Amniotic epithelial cell (primary cell): Measurements from ENCODE around the gene COL23A1.

ENCODE experiments used
- DNase-seq: peaks from one replicate; pipeline ENCODE4 v3.0.0-alpha.2; 2010; ENCODE audit warnings: low read depth

COL23A1 gene

DNA sequence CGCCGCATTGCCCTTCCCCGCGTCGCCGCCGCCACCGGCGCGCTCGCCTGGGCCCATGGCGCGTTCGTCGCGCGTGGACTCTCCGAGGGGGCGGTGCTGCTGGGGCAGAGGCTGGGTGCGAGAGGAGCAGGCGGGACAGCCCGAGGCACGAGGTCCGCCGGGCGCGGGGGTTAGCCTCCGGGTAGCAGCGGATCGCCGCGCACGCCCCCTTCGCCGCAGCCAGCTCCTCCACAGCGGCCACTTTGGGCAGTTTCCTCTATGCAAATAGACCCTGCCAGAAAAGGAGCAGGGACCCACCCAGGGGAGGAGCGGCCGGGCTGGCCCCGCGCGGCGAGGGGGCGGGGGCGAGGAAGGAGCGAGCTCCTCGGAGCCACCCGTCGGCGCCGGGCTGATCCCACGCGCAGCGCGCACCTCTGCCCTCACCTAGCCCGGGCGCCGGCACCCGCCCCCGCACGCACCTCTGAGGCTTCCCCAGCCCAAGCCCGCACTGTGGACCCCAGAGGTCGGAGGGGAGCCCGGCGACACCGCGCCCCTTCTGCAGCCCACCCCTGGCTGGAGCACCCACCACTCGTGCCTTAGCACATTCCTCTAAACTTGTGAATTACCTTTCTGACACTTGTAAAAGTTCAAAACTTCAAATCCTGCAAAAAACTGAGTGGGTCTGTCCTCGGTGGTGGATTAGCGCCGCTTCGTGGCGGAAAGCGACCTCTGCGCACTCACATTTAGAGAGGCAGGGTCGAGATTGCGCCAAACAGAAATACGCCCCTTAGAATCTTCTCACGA is at the start of gene COL23A1:
Gene COL23A1, minus strand, starts transcription at position 253 of the 783 bp plus-strand sequence.
- DNase-seq: peak; percentile 30

DNA sequence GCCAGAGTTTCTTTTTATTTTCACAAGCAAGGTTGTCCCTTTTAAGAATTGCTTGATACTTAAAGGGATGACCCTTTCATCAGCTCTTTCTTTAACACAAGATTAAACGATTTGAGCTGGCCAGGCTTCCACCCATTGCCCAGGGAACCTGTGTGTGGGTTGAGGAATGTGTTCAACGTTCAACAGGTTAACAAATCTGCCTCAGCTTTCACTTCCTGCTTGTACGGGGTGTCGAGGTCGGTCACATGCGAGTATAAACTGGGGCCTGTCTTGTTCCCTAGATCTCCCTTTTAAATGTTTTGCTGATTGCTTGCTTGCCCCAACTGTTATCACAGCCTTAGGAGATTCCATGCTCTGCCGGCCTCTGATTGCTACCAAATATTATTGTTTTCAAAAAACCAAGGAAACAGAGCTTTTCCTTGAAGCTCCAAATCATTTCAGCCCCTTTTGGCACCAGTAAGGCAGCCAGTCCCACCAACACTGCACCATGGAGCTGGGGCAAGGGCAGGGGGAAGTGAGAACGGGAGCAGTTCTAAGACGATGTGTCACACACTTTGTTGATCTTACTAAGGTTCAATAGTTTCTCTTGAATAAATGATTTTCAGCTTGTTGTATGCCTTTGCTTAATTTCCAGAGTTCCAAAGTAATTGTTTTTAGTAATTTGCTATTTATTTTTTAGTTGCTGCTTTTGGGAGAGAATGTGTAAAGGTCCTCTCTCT is 47.3 kb upstream of the COL23A1 start:
- no peak for DNase-seq

DNA sequence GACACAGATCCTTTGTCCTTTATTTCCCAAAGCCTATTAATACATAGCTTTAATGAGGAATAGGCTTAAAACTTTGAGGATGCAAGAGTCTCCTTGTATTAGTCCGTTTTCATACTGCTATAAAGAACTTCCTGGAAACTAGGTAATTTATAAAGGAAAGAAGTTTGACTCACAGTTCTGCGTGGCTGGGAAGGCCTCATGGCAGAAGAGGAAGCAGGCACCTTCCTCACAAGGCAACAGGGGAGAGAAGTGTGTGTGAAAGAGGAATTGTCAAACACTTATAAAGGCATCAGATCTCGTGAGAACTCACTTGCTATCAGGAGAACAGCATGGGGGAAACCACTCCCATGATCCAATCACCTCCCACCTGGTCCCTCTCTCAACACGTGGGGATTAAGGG is 42.1 kb upstream of the COL23A1 start:
- no peak for DNase-seq

DNA sequence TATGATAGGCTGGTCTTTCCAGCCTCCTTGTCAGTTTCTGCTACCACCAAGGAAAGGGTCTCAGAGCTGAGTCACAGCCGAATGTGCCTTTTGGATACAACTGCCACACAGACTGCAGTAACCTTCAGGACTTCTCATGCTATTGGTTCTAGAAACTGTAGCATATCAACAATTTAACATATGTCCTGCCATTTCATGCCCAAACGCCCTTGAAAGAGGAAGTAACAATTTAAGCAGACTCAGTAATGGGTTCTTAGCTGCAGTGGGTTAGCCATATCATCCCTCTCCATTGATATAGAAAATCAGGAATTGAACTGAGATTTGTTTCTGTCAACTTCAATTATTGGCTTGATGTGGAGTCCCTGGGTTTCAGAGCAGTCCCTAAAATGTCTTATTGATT is 40.8 kb upstream of the COL23A1 start:
- DNase-seq: no peak

DNA sequence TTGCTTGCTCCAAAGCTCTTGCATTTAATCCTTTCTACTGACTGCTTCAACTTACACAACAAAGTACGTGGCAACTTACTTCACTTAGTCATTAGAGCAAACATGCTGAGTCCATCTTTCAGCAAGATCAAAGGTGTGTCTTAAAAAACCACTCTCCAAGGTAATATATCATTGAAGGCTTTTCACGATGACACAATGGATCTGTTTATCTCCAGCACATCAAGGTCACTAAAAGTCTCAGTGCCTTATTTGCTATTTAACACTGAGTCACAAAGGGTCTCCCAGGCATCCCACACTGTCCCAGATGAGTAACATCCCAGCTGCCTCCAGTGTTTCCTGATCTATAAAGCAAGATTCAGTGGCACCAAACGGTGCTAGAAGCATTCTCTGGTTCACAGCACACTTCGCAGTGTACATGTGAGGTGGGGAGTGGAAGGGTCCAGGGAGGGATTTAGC is 40.3 kb upstream of the COL23A1 start:
- DNase-seq: peak; percentile 53

DNA sequence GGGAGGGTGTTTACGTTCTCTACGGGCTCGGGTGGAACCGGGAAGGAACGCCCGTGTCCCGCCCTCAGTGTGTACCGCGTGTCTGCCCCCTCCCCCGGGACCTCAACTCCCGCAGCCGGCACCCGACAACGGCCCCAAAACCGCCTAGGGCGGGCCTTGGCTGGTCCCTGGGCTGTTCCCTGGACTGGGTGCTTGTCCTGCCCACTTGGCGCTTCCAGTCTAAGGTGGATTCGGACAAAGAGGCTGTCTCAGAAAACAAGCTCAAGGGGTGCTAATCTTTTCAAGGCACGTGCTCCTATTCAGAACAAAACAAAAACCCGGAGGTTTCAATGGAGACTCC is 37.0 kb upstream of the COL23A1 start:
- no peak for DNase-seq

DNA sequence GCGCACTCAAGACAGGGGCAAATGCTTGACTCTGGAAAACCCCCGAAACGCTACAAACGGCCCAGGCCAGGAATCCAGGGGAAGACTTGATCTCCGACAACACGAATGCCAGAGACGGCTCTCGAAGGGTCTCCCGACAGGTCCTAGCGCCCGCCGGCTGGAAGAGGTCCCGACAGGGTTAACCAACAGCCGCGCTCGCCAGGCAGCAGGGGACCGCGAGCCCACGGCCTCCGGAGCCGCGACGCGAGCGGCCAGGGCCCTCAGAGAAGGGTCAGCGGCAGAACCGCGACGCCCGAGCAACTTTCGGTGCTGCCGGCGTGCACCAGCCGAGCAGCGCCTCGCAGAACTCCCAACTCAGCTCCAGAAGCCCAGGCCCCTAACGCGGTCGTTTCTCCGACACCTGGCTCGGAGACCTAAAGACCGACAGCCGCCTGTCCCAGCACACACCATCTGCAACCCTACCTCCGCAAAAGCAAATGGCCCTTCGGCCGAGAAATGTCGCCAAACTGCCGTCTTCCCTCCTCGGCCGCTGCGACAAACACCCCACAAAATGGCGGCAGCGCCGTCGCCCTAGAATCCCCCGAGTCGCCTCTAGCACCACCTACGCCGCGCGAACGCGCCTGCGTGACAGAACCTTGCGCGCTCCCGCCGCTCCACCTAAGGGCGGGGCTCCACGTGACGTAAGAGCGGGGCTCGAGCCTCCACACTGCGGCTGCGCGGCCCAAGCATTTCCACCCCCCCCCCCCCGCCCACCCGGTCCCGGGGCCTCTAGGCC is 36.5 kb upstream of the COL23A1 start, which contains the start of gene CLK4:
Gene CLK4, minus strand, starts transcription at position 567 of the 775 bp plus-strand sequence. CDS start 3,634 bp downstream, outside the sequence.
- peak; percentile 89 for DNase-seq

DNA sequence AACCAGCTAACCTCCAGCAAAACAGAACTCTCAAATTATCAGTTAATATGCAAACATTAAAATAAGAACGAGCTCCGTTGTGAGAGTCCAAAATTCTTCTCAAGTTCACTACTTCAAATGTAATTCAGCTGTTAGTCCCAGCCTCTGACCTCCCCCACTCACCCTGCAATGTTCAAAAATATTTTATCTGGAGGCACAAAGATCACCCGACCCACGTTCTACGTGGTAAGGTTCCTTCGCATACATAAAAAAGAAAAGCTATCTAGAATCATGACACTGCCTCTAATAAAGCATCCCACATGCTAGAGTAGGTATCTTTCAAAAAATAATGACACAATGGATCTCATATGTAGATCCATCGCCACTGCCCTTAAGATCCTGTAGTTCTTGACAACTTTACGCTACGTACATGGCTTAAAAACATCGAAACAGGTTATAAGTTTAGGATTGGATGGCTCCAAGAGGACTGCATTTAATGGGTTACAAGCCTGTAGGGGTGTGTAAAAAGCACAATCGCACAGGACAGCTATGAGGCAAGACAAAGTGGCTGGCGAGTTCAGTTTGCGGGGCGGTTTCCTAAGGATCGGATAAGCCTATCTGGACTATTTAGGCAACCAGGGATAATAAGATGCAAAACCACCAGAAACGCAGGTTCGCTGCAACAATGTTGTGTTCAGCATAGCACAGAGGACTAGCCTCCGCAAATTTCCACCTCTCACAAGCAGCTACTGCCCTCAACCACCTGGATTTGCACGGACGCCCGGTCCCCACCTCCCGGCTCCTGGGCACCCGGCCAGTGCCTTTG is 35.7 kb upstream of the COL23A1 start:
- DNase-seq: peak; percentile 57

DNA sequence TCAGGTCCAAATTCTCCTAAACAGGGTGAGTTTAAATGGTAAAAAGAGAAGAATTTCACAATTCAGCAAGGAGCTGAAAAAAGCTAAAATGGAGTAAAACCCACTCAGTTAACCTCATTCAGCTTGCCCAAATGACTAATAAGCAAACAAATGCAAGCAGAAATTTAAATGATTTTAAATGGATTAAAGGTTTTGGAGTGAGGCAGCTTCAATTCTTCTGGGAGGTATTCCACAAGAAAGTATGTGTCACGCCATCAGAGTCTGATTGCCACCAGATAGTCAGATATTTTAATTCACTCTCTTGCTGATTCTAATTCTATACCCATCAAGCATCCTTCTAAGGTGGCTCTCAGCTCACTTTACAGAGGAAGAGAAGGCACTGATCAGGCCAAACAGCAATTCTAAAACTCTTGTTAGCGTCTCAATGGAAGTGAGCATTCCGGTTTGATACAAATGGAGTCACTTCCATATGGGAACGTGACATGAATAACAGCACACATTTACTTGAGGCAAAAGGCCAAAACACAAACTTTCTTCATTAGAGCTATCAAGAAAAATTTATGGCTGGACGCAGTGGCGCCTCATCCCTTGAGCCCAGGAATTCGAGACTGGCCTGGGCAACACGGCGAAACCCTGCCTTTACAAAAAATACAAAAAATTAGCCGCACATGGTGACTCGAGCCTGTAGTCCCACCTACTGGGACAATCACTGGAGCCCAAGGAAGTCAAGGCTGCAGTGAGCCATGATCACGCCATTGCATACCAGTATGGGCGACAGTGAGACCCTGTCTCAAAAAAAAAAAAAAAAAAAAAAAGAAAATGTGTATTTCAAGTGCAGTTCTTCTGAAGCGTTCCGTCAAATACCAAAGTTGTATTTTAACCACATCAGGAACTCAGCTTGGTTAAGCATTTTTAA is 34.7 kb upstream of the COL23A1 start:
- DNase-seq: peak; percentile 9

DNA sequence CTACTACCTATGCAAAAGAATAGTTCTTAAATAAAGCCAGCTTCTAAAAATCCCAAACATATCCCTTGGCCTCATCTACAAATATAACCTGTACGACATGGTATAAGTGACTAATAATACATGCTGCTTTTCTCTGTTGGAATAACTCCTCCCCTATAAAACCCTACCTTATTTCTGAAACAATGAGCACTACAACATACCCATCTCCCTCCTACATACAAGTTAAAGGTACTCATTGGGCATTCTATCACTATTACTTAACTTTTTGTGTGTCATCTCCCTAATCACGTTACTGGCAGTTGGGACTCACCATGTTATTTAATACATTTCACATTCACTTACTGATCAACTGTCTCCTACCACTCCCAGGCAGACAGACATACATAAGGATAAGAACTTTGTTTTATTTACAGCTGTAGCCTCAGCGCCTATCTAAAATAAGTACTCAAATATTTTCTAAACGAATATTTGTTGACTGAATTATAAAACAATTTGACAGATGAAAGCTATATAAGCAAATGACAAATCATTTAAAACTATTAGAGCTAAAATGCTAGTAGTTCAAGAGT is 32.6 kb upstream of the COL23A1 start:
- no peak for DNase-seq

DNA sequence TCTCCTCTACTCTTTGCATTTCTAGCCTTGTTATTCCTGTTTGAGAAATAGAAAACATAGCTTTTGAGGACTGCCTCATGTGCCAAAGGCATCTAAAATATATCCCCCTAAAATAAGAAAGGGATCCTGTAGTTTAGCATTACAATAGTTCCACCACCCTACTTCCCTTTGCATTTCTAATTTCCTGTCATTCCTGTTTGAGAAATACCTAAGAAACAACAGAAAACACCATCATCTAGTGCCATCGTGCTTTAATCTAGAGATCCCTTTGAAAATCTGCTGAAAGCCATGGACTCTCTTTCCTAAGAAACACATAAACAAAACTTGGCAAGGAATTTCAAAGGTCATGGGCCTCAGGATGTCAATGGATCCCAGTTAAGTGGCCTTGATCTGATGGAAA is 29.2 kb upstream of the COL23A1 start:
- no peak for DNase-seq

DNA sequence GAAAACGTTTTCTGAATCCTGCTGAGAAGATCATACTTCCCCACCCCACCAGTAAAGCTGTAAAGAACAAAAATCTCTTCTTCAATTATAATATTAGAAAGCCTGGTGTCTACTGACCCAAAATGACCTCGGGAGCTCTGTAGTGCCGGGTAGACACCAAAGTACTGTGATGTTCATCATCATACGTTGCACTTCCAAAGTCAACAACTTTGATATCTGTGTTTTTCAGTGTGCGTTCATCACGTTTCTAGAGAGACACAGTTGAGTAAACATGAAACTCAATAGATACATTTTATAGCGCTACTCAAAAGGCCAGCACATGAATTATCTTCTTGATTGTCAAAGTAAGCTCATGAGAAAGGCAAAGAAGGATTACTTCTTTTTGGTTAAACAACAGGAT is 22.1 kb upstream of the COL23A1 start:
- DNase-seq: no peak

DNA sequence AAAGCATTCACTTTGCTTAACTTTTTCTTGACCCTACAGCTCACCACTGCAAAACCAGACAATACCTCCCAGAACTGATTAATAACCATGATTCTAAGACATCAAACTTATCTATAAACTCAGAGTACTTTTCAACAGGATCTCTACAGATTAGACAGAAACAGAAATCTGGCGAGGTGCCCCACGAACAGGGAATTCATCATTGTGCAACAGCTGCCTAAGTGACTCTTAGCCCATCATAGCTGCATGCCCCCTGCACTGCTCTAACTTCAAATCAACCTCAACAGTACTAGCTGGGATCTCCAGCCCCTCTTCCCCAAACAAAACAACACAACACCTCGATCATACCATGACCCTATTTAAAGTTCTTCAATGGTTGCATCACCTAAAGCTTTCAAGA is 16.1 kb upstream of the COL23A1 start:
- peak; percentile 44 for DNase-seq

DNA sequence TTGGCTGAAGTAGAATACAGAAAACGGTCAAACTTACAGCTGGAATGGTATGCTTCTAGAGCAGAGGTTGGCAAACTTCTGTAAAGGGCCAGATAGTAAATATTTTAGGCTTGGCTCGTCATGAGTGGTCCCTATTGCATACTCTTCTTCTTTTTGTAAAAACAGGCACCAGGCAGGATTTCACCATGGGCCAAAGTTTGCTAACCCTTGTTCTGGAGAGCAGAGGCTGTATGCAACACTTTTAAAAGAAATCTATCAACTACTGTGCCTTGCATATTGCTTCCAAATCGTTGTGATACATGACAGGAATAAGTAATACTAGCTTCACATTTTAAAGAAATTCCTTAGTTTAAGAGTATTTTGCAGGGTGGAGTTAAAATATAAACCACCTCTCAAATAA is 15.6 kb upstream of the COL23A1 start:
- DNase-seq: no peak

DNA sequence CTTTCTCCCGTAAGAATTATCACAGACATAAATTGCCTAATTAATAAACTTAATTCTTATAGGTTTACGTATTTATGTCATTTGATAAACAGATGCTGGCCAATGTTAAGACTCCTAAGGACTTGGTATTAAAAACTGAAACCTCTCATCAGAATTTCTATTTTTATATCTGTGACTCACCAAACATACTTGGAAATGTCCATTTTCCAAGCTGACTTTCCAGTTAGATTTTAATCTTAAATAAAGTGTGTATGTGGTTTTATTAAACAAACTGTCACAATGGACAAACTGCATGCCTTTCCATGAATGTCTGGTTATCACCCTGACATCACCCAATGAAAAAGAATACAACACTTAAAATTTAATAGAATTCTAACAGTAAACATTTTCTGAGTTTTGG is 12.6 kb upstream of the COL23A1 start:
- DNase-seq: no peak

DNA sequence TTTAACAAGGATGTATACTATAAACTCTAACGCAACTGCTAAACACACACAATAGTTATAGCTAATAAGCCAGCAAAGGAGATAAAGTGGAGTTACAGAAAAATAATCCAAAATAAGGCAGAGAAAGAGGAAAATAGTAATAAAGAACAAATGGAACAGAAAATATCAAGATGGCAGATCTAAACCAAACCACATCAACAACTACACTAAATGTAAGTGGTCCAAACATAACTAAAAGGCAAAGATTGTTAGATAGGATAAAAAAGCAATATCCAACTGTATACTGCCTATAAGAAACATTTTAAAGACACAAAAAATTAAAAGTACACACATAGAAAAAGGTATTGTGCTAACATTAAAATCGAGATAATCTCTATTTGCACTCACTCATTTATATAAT is 5.6 kb upstream of the COL23A1 start:
- no peak for DNase-seq

DNA sequence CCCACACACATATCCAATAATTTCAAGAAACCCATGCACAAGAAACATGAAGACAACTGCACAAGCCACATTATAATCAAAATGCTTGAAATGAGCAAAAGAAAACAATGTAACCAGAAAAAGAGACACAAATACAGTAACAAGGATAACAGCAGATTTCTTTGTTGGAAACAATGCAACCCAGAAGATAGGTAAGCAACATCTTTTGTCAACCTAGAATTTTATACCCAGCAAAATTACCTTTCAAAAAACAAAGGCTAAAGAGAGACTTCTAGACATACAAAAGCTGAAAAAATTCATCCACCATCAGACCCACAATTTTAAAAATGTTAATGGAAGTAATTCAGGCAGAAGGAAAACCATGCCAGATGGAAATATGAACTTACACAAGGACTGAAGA is 5.0 kb upstream of the COL23A1 start:
- peak; percentile 15 for DNase-seq

DNA sequence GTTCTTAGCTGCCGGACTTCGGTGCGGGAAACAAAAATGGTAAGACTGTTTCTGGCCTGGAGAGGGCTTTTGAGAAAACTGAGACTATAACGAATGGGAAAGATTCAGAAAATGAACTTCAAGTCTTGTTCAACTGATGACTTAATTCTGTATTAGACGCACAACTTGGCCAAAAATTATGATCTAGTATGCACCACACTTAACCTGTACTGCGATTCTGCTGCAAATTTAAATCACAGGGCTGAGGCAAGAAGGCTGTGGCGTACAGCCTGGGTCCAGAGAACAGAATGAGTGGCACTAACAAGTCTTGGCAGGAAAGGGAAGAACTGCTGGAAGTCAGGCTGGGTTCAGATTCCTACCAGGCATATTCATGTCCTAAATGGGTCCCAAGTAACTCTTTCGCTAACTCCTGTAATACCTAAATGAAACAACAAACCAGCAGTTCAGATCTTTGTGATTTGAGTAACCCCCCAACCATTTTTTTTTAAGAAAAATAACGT is 781 bp upstream of the COL23A1 start:
- DNase-seq: no peak

DNA sequence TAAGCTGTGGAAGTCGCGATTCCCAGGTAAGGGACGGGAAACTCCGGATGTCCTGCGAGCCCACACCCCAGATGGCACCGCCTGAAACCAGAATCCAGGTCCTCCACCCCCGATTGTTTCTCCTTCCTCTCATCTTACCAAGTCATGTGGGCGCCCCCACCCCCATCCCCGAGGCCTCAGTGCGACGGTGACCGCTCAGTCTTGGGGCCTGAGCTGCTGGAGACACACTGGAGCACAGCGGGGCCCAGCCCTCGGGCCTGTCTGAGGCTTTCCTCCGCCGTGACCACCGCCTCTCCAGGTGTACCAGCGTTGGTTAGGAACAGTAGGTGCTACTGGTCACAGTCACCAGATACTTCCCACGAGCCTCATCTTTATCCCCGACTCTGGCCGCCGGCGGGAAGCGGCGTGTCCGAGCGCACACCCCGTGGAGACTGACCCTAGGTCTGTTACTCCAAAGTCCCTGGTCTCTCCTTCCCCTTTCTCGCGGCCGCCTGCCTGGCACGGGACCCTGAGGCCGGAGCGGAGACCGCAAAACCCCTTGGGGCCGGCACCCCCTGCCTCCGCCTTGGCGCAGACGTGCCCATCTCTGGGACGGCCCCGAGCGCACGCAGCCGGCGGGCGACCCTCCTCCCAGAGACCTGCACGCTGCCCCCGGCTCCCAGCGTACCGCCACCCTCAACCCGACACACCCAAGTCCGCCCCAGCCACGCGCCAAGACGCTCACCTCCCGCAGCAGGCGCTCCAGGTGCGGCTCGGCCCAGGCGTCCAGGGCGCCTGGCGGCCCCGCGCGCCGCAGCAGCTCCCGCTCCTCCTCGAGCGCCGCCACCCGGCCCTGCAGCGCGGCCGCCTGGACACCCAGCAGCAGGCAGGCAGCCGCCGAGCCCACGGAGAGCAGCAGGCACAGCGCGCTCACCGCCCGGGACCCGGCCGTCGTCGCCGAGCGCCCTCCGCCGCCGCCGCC is 733 bp downstream of the COL23A1 start:
- DNase-seq: peak; percentile 4
